Neutrophil (primary cell): ENCODE measurements around the gene PTH1R.

Source experiments
- H3K27ac ChIP-seq: fragments of 200-600 bp; sonication (generic); 2 replicates; pipeline ENCODE4 v1.5.1; 2016; ENCODE audit warnings: mild to moderate bottlenecking, moderate library complexity
- H3K27me3 ChIP-seq: fragments of 200-600 bp; sonication (generic); 2 replicates; pipeline ENCODE4 v1.6.0; 2016; ENCODE audit warnings: mild to moderate bottlenecking
- H3K36me3 ChIP-seq: fragments of 200-600 bp; sonication (generic); 2 replicates; pipeline ENCODE4 v1.5.1; 2017
- H3K4me1 ChIP-seq, 2 experiments: fragments of 200-600 bp in 1 of 2; sonication (generic) in 1 of 2; 1 replicate in 1 of 2; 2 replicates in 1 of 2; pipeline versions ENCODE4 v1.5.1 to v1.6.1; 2013 to 2016; ENCODE audit warnings: low read depth in 1 of 2, low read length in 1 of 2, mild to moderate bottlenecking in 1 of 2, moderate library complexity in 1 of 2; ENCODE audit not compliant: control insufficient read depth in 1 of 2, insufficient read depth in 1 of 2
- H3K4me3 ChIP-seq, 2 experiments: fragments of 200-600 bp in 1 of 2; sonication (generic) in 1 of 2; 1 replicate in 1 of 2; 2 replicates in 1 of 2; pipeline ENCODE4 v1.5.1; 2013 to 2016; ENCODE audit warnings: low read depth in 1 of 2, low read length in 1 of 2, mild to moderate bottlenecking in 1 of 2, moderate library complexity in 1 of 2
- H3K9me3 ChIP-seq: fragments of 200-600 bp; sonication (generic); 2 replicates; pipeline ENCODE4 v1.5.1; 2016
- CTCF ChIP-seq: fragments of 200-600 bp; sonication (generic); IDR thresholded peaks from 2 replicates; pipeline ENCODE4 v1.5.1; 2016; ENCODE audit warnings: antibody characterized with exemption

The PTH1R gene

GRCh38 chr3:46904303-46905212 lies 27.0 kb downstream of the PTH1R start:
- TF ChIP-seq CTCF, result no peak
- no peaks in the 10 kb centered on the region for H3K9me3 ChIP-seq
- H3K27me3 ChIP-seq, result peaks cover 11% of the 10 kb centered on the region
- H3K27ac ChIP-seq, result no peak overlapping the region
- no peak overlapping the region for H3K4me3 ChIP-seq
- H3K4me1 ChIP-seq, result peaks cover 12 to 17% of the 10 kb centered on the region in 2 experiments
- H3K36me3 ChIP-seq, result no peaks in the 10 kb centered on the region

DNA sequence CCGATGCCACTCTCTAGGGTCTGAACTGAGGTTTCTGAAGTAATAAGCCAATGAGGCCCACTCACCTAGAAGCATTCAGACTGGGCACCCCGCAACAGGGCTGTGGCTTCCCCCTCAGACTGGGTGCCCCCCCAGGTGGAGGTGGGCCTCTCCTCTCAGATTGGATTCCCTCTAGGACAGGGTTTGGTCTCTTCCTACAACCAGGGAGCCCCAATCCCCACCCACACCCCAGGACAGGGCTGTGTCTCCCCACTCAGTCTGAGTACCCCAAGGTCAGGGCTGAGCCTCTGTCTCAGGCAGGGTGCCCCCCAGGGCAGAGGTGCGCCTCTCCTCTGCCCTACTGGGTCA lies 27.7 kb downstream of the PTH1R start:
- peaks cover 5% of the 10 kb centered on the region for H3K27me3 ChIP-seq
- peaks cover 17 to 20% of the 10 kb centered on the region in 2 experiments for H3K4me1 ChIP-seq
- no peak for TF ChIP-seq CTCF
- H3K27ac ChIP-seq, result no peak overlapping the region
- H3K36me3 ChIP-seq, result no peaks in the 10 kb centered on the region
- no peaks in the 10 kb centered on the region for H3K9me3 ChIP-seq
- no peak overlapping the region for H3K4me3 ChIP-seq

DNA sequence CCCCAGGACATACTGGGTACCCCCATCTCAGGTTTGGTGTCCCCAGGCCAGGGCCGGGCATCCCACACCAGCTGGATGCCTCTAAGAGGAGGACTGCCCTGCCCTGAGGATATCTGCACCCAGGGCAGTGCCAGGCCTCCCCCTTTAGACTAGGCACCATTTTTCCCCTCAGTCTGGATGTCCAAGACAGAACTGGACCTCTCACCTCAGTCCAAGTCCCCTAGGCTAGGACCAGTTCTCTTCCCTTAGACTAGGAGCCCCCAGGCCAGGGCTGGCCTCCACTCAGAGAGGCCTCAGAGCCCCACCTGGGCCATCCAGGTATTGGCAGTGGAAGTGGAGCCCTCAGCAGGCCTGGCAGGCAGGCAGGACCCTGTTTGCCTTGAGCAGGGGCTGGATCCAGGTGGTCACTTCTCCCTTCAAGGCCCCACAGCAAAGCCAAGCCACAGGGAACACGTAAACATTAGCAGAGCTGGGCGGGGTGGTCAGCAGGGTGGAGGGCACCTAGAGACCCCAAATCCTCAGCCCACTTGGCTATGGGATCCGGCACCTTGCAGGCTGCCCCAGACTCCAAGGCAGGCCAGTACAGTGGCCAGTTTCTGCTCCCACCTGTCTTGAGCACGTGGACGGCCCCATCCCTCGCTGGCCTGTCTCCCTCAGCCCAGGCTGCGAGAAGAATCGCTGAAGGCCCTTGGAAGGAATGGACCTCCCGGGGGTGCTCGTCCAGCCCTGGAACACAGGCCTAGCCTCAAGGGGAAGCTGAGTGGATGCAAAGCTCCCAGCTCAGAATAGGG lies 28.3 kb downstream of the PTH1R start:
- H3K27ac ChIP-seq, result no peak overlapping the region
- peaks cover 17 to 20% of the 10 kb centered on the region in 2 experiments for H3K4me1 ChIP-seq
- H3K4me3 ChIP-seq, result no peak overlapping the region
- H3K27me3 ChIP-seq, result no peaks in the 10 kb centered on the region
- H3K9me3 ChIP-seq, result no peaks in the 10 kb centered on the region
- no peak for TF ChIP-seq CTCF
- H3K36me3 ChIP-seq, result no peaks in the 10 kb centered on the region

GRCh38 chr3:46906471-46907058 lies 29.0 kb downstream of the PTH1R start:
- no peak overlapping the region for H3K27ac ChIP-seq
- H3K36me3 ChIP-seq, result no peaks in the 10 kb centered on the region
- TF ChIP-seq CTCF, result no peak
- H3K4me1 ChIP-seq, result peaks cover 17 to 20% of the 10 kb centered on the region in 2 experiments
- H3K4me3 ChIP-seq, result no peak overlapping the region
- H3K9me3 ChIP-seq, result no peaks in the 10 kb centered on the region
- no peaks in the 10 kb centered on the region for H3K27me3 ChIP-seq

GRCh38 chr3:46907271-46907670 lies 29.8 kb downstream of the PTH1R start:
- H3K27me3 ChIP-seq, result no peaks in the 10 kb centered on the region
- no peak overlapping the region for H3K27ac ChIP-seq
- TF ChIP-seq CTCF, result no peak
- H3K9me3 ChIP-seq, result no peaks in the 10 kb centered on the region
- H3K36me3 ChIP-seq, result no peaks in the 10 kb centered on the region
- H3K4me1 ChIP-seq, result peaks cover 17 to 18% of the 10 kb centered on the region in 2 experiments
- H3K4me3 ChIP-seq, result no peak overlapping the region
